Chondrocyte (in vitro differentiated cells): ENCODE results near the gene SMARCAL1. TPM values are rescaled to one million over a fixed set of nuclear protein-coding genes. Genes with fewer than 3 reads are reported as not detected.
"Not testable (repeated sequence)": the region's sequence is repeated elsewhere in the genome, so short reads cannot be mapped to it uniquely, and the experiment has no call there.

ENCODE experiments used
- DNase-seq: peaks from one replicate; pipeline ENCODE4 v3.0.0; 2021; ENCODE audit warnings: mixed read lengths, low spot score
- H3K27ac Mint-ChIP-seq: one replicate; pipeline ENCODE4 v1.8.0; 2021; ENCODE audit warnings: mild to moderate bottlenecking, moderate library complexity, mixed read lengths; ENCODE audit not compliant: unreplicated experiment
- H3K27me3 Mint-ChIP-seq: 2 replicates; pipeline ENCODE4 v1.8.0; 2021; ENCODE audit warnings: low read depth, mixed read lengths
- H3K36me3 Mint-ChIP-seq: 2 replicates; pipeline ENCODE4 v1.8.0; 2021; ENCODE audit warnings: low read depth, mixed read lengths
- H3K4me1 Mint-ChIP-seq: 2 replicates; pipeline ENCODE4 v1.8.0; 2021; ENCODE audit warnings: low read depth, mild to moderate bottlenecking, mixed read lengths
- H3K4me3 Mint-ChIP-seq: one replicate; pipeline ENCODE4 v1.8.0; 2021; ENCODE audit warnings: mild to moderate bottlenecking, moderate library complexity, mixed read lengths; ENCODE audit not compliant: unreplicated experiment
- H3K9me3 Mint-ChIP-seq: 2 replicates; pipeline ENCODE4 v1.8.0; 2021; ENCODE audit warnings: low read depth, mixed read lengths
- total RNA-seq: library from RNA; stranded (reverse); gene quantifications from 3 replicates; pipeline ENCODE4 v1.2.1, GENCODE V29; 2021
- TF ChIP-seq, protein P1 (sequence below): fragments of 200-600 bp; sonication (generic); IDR thresholded peaks from 2 replicates; pipeline ENCODE4 v1.5.0; 2021; ENCODE audit warnings: antibody characterized with exemption, mild to moderate bottlenecking, moderate library complexity

Gene SMARCAL1
- total RNA-seq, 1 donor from 2014 or later = 26.3 TPM

DNA sequence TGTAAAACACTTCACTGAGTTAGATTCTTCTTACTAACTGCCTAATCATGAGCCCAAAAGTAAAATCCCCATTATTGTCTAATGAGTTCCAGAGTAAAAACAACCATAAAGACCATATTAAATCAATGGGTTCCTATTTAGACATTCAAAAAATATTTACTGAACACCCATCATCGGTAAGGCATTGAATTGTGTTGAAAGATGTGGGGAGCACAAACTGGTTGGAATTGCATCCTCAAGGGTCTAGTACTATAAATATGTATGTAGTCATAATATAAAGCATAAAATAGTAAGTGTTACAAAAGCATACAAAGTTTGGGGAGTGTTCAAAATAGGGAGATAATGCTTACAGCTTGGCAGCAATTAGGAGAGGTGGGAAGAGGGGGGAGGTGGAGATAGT, 37.0 kb upstream of the SMARCAL1 start:
- Mint-ChIP-seq H3K4me3 (no peak overlapping the region), H3K27me3 (no peaks in the 10 kb centered on the region), H3K4me1 (peaks cover 46% of the 10 kb centered on the region), H3K27ac (no peak overlapping the region), H3K9me3 (no peaks in the 10 kb centered on the region), H3K36me3 (no peaks in the 10 kb centered on the region)
- TF ChIP-seq, protein P1, sequence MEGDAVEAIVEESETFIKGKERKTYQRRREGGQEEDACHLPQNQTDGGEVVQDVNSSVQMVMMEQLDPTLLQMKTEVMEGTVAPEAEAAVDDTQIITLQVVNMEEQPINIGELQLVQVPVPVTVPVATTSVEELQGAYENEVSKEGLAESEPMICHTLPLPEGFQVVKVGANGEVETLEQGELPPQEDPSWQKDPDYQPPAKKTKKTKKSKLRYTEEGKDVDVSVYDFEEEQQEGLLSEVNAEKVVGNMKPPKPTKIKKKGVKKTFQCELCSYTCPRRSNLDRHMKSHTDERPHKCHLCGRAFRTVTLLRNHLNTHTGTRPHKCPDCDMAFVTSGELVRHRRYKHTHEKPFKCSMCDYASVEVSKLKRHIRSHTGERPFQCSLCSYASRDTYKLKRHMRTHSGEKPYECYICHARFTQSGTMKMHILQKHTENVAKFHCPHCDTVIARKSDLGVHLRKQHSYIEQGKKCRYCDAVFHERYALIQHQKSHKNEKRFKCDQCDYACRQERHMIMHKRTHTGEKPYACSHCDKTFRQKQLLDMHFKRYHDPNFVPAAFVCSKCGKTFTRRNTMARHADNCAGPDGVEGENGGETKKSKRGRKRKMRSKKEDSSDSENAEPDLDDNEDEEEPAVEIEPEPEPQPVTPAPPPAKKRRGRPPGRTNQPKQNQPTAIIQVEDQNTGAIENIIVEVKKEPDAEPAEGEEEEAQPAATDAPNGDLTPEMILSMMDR = no peak
- DNase-seq = no peak

DNA sequence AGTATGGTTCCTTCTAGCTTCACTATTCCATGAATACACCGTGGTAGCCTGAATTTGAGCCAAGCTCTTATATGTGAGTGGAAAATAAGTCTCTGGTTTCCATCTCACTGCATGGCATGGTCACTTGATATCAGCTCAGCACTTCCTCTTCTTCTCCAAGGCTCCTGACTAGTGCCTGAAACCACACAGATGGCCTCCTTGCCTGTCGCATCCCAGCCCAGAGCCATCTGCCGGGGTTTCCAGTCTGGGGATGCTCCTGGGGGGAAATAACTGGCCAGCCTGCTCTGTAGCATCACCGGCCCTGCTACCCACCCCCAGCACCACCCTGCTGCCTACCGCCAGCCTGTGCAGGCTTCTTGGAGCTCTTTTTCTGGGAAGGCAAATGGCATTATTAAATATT, 32.3 kb upstream of the SMARCAL1 start:
- no peak for DNase-seq
- H3K9me3 Mint-ChIP-seq = no peaks in the 10 kb centered on the region
- no peak overlapping the region for H3K27ac Mint-ChIP-seq
- H3K27me3 Mint-ChIP-seq = no peaks in the 10 kb centered on the region
- no peaks in the 10 kb centered on the region for H3K36me3 Mint-ChIP-seq
- no peak overlapping the region for H3K4me3 Mint-ChIP-seq
- TF ChIP-seq, protein P1 = no peak
- peaks cover 16% of the 10 kb centered on the region for H3K4me1 Mint-ChIP-seq

- H3K4me3 Mint-ChIP-seq = not testable (repeated sequence)
Measured at GRCh38 chr2:216384409-216384808, 27.9 kb upstream of the SMARCAL1 start.

DNA sequence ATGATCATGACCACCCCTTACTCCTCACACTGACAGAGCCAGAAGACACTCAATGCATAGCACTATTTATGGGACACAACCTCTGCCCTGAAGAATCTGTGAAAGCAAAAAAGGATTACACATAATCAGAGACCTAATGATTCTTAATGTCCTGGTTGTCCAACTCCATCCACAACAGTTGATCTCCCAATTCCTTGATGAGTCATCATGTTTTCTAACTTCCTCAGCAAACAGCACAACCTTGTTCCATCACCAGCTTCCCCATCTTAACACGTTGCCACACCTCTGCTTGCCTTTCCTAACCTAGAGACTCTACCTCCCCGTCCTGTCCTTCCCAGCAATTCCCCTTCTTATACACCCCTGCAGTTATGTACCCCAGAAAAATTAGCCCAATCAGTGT, 26.8 kb upstream of the SMARCAL1 start:
- no peak for DNase-seq
- peaks cover 5% of the 10 kb centered on the region for H3K4me1 Mint-ChIP-seq
- no peak overlapping the region for H3K27ac Mint-ChIP-seq
- H3K36me3 Mint-ChIP-seq = no peaks in the 10 kb centered on the region
- H3K9me3 Mint-ChIP-seq = peaks cover 6% of the 10 kb centered on the region
- TF ChIP-seq, protein P1 = no peak
- no peaks in the 10 kb centered on the region for H3K27me3 Mint-ChIP-seq
- no peak overlapping the region for H3K4me3 Mint-ChIP-seq

More at GRCh38 chr2:216384409-216384808, 27.9 kb upstream of the SMARCAL1 start:
- DNase-seq, H3K9me3 Mint-ChIP-seq, H3K36me3 Mint-ChIP-seq, H3K27me3 Mint-ChIP-seq, H3K27ac Mint-ChIP-seq, H3K4me1 Mint-ChIP-seq: not testable (repeated sequence)

GRCh38 chr2:216387262-216387661, 25.0 kb upstream of the SMARCAL1 start:
- DNase-seq = no peak
- no peaks in the 10 kb centered on the region for H3K36me3 Mint-ChIP-seq
- H3K4me1 Mint-ChIP-seq = peaks cover 5% of the 10 kb centered on the region
- H3K27ac Mint-ChIP-seq = no peak overlapping the region
- H3K27me3 Mint-ChIP-seq = no peaks in the 10 kb centered on the region
- peaks cover 6% of the 10 kb centered on the region for H3K9me3 Mint-ChIP-seq
- TF ChIP-seq, protein P1 = no peak
- no peak overlapping the region for H3K4me3 Mint-ChIP-seq

- no peaks in the 10 kb centered on the region for H3K27me3 Mint-ChIP-seq
- H3K4me1 Mint-ChIP-seq = peaks cover 5% of the 10 kb centered on the region
- peaks cover 6% of the 10 kb centered on the region for H3K9me3 Mint-ChIP-seq
Measured at GRCh38 chr2:216388046-216388884, 24.0 kb upstream of the SMARCAL1 start.

More at GRCh38 chr2:216388046-216388884, 24.0 kb upstream of the SMARCAL1 start:
- H3K36me3 Mint-ChIP-seq = no peaks in the 10 kb centered on the region
- no peak overlapping the region for H3K27ac Mint-ChIP-seq
- TF ChIP-seq, protein P1 = no peak
- DNase-seq = no peak
- no peak overlapping the region for H3K4me3 Mint-ChIP-seq
